HL-60/S4 treated with retinoic acid at 250 ng/mL for 4 days and 3 days (cell line): ENCODE results near the gene FRG2B.
"Not testable (repeated sequence)": the region's sequence is repeated elsewhere in the genome, so short reads cannot be mapped to it uniquely, and the experiment has no call there.

Experiments used
- in situ Hi-C: fragments of 300-500 bp; cut with MboI; formaldehyde crosslinking; loops from 2 replicates; pipeline ENCODE4 v1.7.0; 2022; ENCODE audit warnings: low sequenced_read_pairs

FRG2B gene

DNA sequence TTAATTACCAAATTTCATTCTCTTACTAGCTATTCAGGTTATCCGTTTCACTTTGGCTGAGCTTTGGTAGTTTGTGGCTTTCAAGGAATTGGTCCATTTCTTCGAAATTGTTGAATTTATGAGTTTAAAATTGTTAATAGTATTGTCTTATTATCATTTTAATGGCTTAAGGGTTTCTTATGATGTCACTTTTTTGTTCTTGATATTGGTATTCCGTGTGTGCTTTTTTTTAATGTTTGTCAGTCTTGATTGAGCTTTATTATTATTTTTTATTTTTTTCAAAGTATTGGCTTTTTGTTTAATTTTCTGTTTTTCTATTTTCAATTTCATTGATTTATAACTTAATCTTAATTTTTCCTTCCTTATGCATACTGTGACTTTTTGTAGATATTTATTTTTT, 25.9 kb downstream of the FRG2B start:
- in situ Hi-C loops = no loop called here

DNA sequence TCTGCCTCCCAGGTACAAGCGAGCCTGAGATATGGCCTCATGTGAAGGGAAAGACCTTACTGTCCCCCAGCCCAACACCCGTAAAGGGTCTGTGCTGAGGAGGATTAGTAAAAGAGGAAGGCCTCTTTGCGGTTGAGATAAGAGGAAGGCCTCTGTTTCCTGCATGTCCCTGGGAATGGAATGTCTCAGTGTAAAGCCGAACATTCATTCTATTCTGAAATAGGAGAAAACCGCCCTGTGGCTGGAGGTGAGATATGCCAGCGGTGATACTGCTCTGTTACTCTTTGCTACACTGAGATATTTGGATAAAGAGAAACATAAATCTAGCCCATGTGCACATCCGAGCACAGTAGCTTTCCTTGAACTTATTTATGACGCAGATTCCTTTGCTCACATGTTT, 26.7 kb downstream of the FRG2B start:
- in situ Hi-C loops = not testable (repeated sequence)

DNA sequence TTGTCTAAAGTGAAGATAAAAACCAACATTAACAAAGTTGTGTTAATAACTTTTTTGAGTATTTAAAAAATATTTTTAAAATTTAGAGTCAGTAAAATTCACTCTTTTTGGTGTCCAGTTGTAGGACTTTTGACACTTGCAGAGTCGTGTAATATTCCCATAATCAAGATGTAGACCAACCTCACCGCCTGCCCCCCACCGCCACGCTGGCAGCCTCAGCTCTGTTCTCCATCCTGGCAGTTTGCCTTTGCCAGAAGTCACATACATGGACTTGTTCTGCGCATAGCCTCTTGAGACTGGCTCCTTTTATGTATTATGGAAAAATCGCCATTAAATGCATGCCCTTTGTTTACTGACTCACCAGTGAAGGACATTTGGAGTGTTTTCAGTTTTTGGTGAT, 33.9 kb downstream of the FRG2B start:
- in situ Hi-C loops = no loop called here

DNA sequence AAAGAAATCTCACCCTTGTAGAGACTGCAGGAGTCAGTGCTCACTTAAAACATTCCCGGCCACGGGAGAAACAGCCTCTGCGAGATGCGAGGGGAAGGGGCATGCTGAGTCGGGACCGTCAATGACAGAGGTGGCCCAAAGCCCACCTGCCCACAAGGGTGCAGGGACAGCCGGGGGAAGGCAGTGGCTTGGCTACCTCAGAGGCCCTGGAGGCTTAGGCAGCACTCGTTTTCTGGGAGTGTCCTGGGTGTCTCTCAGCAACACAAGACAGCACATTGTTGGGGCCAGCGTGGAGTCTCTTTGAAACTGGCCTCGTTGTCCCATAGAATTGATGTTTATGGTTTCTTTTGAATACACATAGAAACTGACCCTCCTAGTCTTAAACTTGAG, 35.6 kb downstream of the FRG2B start:
- in situ Hi-C loops = no loop called here

DNA sequence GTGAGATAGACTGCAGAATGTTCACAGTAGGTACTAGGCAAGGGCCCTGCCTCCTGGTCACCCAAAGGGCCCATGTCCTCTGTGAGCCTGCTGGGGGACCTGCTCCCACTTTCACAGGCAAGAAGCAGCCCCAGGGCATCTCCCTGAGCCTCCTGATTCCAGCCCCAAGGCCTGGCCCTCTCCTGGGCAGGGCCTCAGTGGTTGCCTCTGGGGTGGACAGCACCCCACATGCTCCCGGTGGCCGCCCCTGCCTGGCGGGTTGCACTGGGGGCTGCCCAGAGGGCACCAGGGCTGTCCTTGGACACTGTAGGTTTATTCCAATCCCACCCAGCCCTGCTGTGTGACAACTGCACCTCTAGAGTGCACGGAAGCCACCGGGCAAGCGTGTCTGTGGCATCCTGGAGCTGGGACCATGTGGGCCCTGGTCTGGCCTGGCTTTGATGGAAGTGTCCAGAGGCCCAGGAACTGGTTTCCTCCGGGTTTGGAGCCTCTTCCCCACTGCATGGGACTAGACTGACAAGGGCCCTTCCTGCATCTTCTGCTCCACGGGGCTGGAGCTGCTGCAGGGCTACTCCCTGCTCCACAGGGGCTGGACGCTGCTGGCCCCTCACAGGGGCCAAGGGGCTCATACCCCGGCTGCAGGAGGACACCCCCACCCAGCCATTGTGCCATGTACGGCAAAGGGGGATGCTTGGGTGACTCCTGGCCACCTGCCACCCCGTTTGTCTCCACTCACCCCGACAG, 36.2 kb downstream of the FRG2B start:
- in situ Hi-C loops = no loop called here

DNA sequence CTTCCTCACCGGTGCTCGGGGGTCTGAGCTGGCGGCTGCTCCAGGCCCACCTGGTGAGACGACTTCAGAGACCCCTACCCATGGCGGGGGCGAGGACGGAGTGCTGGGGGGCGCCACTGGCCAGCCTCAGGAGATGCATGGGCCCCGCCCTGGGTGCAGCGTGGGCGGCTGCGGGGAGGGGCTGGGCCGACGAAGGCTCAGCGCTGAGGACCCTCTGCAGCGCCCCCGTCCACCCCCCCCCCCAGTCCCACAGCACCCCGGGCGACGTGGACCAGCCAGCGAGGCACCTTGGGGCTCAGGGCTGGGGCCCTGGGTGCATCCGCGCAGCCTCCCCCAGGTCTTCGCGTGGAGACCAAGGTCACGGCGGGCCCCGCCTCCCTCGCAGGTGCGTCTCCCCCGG, 49.6 kb downstream of the FRG2B start:
- in situ Hi-C loops = loop anchor here (10.0 kb wide), 1 partner anchor 162 kb away; no protein-coding TSS in a partner anchor
